ENCODE data around the gene HPS1.

- TF ChIP-seq, protein P1, sequence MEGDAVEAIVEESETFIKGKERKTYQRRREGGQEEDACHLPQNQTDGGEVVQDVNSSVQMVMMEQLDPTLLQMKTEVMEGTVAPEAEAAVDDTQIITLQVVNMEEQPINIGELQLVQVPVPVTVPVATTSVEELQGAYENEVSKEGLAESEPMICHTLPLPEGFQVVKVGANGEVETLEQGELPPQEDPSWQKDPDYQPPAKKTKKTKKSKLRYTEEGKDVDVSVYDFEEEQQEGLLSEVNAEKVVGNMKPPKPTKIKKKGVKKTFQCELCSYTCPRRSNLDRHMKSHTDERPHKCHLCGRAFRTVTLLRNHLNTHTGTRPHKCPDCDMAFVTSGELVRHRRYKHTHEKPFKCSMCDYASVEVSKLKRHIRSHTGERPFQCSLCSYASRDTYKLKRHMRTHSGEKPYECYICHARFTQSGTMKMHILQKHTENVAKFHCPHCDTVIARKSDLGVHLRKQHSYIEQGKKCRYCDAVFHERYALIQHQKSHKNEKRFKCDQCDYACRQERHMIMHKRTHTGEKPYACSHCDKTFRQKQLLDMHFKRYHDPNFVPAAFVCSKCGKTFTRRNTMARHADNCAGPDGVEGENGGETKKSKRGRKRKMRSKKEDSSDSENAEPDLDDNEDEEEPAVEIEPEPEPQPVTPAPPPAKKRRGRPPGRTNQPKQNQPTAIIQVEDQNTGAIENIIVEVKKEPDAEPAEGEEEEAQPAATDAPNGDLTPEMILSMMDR (IDR thresholded peaks at IDR 0.05) = peak; percentile 74
- no peak for TF ChIP-seq EZH2phosphoT487 (IDR thresholded peaks at IDR 0.05)
Observed at GRCh38 chr10:98425511-98426352, 21.0 kb downstream of the HPS1 start.

All from neural progenitor cell (in vitro differentiated cells).